ENCODE results near the gene EMC6.
"Not testable (repeated sequence)": the region's sequence is repeated elsewhere in the genome, so short reads cannot be mapped to it uniquely, and the experiment has no call there.

Gene EMC6

DNA sequence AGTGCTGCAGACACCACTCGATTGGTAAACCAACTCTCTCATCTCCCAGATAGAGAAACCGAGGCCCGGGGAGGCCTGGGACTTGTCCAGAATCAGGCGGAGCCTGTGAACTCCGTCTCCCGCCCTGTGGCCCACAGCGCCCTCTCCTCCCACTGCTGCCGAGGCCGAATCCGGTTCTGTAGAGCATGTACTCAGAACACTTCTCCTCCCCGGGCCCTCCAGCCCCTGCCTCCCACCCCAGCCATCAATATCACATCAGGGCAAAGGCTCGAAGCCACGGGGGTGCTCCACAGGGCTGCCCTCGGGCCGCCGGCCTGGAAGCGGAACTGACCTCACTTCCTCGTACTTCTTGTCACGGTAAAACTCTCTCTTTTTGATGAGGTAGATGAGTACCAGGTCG is 13.0 kb downstream of the EMC6 start:
- no peak for DNase-seq (ENCODE audit: low read depth)

DNA sequence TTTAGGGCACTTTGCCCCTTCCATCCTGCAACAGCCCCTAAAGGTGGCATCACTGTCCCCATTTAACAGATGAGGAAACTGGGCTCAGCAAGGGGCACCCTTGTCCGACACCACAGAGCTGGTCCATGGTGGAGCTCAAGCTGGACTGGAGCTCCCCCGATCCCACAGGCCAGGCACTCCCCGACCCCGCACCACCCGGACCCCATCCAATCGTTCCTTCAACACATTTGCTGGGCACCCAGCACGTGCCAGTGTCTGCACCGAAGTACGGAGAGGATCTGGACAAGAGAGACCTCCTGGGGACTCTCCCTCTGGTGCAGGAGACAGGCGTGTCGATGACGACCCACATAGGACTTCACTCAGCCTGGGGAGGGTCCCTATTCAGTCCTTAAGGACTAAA is 13.4 kb downstream of the EMC6 start:
- DNase-seq (ENCODE audit: low read depth) = no peak

DNA sequence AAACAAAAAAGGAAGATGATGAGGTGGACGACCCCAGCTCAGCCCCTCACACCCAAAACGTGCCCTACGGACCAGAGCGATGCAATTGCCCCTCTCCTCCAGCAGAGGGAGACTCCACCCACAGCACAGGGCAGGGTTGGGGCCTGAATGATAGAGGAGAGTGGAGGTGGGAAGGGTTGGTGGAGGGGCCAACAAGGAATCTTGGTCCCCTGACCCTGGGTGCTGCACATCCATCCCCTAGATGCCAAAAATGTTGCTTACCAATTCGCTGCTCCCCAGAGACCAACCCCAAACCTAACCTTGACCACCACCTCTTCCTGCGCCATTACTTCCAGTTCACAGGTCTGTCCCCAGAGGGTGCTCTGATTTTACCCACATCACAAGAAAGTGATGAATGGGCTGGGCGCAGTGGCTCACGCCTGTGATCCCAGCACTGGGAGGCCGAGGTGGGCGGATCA is 14.5 kb downstream of the EMC6 start:
- no peak for DNase-seq (ENCODE audit: low read depth)

DNA sequence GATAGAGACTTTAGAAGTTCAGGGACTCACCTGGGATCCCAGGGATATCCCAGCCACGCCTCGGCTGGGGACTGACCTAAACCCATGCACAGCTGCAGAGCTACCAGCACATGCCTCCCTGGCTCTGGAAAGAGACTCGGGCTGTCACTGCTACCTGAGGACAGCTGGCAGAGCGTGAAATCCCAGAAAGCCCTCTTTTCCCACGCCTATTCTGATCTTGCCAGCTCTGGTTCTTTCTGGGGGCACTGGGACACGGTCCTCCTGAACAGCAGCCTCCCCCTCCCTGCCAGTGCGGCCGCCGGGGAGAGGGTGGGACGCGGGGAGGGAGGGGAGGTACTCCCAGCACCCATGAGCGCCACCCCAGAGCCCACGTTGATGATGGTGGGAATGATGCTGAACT is 16.6 kb downstream of the EMC6 start:
- DNase-seq (ENCODE audit: low read depth) = no peak

DNA sequence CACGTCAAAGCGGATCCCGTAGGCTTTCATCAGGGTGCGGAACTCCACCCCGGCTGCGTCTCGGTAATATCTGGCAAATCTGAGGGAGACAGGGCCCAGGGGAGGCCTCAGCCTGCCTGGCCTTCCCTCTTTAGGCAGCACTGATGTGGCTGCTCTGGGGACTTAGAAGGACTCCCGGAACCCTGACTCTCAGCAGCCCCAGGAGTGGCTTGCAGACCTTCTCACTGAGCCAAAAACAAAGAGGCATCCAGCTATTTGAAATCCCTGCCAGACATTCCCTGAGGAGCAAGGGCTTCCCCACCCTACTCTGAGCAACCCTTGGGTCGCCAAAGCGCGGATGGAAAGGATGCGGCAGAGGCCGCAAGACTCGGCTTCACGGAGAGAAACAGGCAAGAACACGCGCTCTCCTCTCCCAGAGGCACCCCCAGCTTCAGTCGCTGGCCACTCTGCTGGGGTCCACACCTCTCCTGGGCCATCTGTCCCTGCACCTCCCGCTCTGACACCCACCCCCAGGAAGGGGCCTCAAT is 19.5 kb downstream of the EMC6 start:
- DNase-seq (ENCODE audit: low read depth) = no peak

DNA sequence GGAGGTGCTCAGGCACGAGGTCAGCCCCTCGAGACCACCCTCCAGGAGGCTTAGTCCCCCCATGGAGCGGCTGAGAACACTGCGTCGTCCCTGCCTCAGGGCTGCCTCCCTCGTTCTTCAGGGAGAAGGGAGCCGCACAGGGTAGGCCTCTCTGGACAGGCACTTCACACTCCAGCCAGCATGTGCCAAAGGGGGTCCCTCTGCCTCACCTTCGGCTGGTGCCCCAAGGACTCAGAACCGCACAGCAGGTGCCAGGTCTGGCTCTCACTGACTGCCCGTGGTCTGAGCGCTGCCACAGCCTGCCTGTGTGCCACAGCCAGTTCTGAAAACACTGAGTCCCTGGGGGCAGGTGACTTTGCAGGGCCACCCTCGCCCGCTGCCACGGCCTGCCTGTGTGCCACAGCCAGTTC is 20.2 kb downstream of the EMC6 start:
- DNase-seq (ENCODE audit: low read depth) = no peak

DNA sequence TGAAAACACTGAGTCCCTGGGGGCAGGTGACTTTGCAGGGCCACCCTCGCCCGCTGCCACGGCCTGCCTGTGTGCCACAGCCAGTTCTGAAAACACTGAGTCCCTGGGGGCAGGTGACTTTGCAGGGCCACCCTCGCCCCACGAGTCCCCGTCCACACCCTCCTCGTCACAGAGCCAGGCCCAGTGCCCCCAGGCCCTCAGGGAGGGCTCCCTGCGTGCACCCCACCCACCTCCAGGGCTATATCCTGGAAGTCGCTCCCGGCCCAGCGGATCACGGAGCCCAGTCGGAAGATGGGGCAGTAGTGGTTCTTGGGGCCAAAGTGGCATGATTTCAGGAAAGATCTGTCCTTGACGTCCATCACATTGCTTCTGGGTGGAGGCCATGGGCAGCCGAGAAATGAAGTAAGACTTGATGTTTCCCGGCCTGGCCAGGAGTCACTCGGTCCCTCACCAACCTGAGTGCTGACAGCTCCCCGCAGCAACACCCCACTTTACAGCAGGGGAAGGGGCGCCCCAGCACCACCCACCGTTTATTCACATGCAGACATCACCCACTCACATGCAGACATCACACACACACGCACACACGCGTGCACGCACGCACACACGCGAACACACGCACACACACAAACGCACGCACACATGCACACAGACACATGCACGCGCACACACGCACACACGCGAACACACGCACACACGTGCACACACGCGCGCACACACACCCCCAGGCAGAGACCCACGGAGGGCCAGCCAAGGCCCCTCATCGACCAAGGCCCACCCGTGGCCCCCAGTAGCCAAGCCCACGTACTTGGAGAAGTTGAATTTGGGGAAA is 20.9 kb downstream of the EMC6 start:
- DNase-seq (ENCODE audit: low read depth) = no peak

DNA sequence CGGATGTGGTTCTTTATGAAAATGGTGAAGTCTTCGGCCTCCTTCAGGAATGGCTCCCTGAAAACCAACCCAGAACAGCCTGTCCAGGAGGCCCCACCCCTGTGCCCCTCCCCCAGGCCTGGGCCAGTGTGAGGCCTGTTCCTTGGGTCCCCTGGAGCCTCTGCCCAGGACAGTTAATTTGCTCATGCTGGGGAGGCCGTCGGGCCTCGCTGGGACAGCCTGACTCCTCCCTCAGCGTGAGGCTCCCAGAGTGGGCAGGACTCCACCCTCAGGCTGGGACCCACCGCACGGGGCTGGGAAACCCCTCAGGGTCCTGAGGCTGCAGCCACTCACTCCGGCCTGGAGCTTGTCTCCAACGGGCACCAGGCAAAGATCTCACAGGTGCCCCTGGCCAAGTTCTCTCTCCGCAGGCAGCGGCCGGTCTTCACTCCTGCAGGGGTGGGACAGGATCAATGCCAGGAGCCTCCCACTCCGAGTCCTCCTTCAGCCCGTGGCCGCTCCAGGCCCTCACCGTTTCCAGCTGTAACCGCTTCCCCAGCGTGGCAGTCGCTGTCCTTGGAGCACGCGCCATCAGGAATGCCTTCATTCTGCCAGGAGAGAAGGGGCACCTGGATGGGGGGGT is 21.6 kb downstream of the EMC6 start:
- DNase-seq (ENCODE audit: low read depth) = no peak

DNA sequence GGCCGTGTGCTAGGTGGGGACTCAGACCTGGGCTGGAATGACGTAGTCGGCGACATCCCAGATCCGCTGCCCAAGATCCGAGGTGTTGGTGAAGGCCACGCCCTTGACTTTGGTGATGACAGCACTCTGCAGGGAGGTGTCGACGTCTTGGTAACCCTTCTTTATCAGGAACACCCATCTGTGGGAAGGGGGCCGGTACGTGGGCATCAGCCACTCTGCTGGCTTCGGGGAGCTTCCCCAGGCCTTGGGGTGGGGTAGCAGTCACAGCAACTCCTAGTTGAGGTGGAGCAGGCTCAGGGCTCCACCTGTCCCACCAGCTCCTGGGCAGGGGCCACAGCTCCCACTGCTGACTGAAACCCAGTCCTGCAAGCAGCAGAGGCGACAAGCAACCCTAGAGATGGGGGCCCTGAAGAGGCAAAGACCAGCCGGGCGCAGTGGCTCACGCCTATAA is 23.0 kb downstream of the EMC6 start:
- DNase-seq (ENCODE audit: low read depth) = no peak

DNA sequence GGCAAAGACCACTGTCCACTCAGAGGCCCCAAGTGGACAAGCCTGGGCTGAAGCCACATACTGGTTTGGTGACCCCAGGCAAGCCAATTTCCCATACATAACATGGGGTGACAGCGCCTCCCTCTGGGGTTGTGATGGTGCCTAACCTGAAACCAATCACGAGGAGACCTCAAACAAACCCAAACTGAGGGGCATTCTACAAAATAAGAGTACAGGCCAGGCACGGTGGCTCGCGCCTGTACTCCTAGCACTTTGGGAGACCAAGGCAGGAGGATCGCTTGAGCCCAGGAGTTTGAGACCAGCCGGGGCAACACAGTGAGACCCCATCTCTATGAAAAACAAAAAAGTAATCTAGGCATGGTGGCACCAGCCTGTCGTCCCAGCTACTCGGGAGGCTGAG is 23.7 kb downstream of the EMC6 start:
- DNase-seq (ENCODE audit: low read depth) = no peak

DNA sequence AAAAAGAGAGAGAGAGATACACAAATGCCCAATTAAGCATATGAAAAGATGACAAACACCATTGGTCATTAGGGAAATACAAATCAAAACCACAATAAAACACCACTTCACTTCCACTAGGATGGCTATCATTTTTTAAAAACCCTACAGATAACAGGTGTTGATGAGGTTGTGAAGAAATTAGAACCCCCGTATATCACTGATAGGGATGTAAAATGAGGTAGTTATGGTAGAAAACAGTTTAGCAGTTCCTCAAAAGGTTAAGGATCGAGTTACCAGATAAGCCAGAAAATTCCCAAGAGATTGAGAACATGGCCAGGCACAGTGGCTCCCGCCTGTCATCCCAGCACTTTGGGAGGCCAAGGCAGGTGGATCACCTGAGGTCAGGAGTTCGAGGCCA is 24.5 kb downstream of the EMC6 start:
- no peak for DNase-seq (ENCODE audit: low read depth)

DNA sequence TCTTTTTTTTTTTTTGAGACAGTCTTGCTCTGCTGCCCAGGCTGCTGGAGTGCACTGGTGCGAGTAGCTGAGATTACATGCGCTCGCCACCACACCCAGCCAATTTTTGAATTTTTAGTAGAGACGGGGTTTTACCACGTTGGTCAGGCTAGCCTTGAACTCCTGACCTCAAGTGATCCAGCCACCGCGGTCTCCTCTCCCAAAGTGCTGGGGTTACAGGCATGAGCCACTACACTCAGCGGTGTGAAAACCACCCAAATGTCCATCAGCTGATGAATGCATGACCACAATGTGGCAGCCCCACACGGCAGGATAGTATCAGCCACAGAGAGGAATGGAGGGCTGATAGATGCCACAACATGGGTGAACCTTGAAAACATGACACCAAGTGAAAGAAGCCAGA is 25.2 kb downstream of the EMC6 start:
- no peak for DNase-seq (ENCODE audit: low read depth)

DNA sequence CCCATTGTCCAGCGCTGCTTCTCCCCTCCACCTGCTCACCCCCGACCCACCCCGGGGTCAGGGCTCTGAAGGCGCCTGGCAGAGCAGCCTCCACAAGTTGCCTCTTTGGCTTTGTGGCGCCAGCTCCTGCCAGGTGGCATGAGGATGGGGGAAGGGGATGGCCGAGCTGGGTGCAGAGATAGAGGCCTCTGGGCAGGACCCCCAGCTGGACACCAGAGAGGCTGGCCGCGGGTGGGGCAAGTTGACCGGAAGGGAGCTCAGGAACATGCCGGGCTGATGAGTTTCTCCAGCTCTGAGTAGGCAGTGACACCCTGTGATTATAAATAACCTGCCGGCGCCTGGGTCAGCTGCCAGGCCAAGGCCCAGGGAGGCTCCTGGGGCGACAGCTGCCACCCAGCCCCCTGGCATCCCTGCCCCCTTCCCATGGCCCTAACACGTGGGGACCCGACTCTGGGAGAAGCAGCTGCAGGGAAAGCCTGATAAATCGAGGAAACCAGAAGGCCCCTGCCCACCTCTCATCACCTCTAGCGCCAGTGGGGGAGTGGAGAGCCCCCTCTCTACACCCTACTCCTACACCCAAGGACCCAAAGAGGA is 26.6 kb downstream of the EMC6 start:
- DNase-seq (ENCODE audit: low read depth) = no peak

DNA sequence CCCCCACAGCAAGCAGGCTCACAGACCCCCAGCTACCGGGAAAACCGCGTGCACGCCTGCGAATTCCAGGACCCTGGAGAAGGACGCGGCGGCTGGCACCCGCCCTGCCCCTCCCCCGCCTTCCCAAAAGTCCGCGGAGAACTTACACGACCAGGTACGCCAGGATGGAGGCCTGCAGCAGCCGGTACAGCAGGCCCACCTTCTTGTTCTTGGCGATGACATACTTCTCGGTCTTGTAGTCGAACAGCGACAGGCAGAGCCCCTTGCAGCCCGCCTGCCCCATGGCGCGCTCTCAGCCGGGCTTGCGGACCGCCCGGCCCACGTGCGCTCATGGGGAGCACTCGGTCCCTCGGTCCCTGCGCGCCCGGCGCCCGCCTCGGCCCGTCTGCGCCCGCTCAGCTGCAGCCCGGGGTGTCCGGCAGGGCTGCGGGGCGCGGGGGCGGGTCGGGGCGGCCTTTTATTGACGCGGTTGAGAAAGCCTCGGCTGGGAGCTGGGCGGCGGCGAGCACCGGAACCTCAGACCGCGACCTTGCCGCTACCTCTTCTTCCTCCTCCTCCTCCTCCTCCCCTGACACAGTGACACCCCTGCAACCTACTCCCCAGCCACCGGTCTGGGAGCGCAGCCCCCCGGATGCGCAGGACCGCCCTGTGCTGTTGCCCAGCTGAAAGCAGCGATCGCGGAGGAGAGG is 27.3 kb downstream of the EMC6 start, which contains the start of gene P2RX5:
TSS of gene P2RX5 (minus strand) at position 433 of the 689 bp plus-strand sequence. CDS start at position 283, 150 bp downstream.
- DNase-seq (ENCODE audit: low read depth) = no peak

DNA sequence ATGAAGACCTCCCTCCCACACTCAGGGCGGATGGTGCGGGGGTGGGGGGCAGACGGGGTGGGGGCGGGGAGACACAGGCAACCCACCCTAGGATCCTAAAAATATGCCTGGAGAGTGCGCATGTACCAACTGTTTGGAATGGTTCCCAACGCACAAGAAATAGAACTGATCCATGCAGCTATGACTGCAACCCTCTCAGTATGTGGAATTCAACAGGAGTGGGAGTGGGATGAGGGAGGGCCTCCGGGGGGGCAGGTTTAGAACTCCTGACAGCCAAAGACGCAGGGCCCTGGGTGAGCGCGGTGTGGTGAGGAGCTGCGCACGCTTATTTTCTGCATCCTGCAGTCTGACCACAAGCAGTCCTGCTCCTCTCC is 28.5 kb downstream of the EMC6 start:
- DNase-seq (ENCODE audit: low read depth) = no peak

DNA sequence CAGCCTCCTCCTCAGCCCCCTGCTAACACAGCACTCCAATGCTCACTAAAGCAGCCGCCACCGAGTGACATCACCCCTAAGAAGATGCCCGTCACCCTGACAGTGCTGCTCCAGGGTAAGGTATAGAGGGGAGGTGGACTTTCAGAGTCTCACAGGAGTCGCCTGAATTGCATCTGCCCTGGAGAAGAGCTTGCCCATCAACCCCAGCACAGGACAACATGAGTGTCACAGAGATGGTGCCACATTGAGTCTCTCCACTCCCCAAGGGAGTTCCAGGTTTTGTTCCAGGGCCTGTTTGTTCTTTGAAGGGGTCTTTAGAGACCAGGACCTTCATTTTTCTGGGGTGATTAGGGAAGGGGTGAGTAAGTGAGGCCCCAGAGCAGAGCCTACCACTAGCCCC is 29.5 kb downstream of the EMC6 start:
- no peak for DNase-seq (ENCODE audit: low read depth)

DNA sequence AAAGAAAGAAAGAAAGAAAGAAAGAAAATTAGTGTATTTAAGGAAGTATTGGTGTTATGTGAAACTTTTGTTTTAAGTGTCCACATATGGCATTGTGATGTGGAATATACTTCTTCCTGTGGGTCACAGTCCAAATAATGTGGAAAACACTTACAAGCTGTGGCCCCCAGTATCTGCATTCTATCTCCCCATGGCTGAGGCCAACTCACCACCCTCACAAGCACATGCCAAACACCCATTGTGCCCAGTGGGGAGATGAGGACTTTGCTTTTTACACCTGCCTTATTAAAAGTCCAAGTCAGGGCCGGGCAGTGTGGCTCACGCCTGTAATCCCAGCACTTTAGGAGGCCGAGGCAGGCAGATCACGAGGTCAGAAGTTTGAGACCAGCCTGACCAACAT is 31.3 kb downstream of the EMC6 start:
- DNase-seq (ENCODE audit: low read depth) = no peak

DNA sequence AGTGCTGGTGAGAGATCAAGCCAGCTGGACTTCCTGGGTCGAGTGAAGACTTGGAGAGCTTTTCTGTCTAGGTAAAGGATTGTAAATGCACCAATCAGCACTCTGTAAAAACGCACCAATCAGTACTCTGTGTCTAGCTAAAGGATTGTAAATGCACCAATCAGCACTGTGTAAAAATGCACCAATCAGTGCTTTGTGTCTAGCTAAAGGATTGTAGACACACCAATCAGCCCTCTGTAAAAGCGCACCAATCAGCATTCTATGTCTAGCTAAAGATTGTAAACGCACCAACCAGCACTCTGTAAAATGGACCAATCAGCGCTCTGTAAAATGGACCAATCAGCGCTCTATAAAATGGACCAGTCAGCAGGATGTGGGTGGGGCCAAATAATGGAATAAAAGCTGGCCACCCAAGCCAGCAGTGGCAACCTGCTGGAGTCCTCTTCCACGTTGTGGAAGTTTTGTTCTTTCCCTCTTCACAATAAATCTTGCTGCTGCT is 33.5 kb downstream of the EMC6 start:
- DNase-seq (ENCODE audit: low read depth) = not testable (repeated sequence)

DNA sequence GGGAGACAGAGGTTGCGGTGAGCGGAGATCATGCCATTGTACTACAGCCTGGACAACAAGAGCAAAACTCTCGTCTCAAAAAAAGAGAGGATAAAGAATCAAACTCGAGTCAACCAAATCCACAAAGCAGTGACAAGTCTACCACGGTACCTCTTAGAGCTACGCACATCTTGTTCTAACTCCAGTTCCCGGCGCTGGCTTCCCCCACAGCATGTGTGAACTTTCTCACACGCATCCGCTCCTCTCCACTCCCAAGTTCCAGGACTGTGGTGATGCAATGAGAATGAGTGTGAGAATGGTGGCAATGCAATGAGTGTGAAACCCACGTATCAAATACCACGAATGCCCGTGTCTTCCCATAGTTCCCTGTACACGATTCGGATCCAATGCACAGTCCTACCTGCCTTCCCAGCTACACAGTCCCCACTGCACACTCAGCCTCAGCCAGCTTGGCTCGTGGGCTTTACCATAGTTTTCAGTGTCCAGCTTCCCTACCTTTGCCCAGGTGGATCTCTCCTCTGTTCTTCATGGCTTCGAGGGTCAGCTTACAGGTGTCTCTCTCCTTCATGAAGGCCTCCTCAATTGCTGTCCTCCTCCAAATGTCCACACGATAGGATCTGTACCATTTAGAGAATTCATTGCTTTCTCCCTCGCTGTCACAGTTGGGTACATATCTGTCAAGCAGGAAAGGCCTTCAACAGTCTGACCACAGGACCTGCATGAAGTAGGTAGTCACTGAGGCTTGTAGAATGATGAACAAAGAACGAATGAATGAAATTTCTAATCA is 36.5 kb downstream of the EMC6 start:
- DNase-seq (ENCODE audit: low read depth) = no peak

DNA sequence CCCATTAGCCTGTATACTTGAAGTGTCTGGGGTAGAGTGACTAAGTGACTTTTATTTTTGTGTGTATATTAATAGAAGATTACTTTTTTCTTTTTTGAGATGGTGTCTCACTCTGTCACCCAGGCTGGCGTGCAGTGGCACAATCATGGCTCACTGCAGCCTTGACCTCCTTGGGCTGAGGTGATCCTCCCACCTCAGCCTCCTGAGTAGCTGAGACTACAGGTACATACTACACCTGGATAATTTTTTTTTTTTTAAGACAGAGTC is 37.0 kb downstream of the EMC6 start:
- DNase-seq (ENCODE audit: low read depth) = not testable (repeated sequence)

DNA sequence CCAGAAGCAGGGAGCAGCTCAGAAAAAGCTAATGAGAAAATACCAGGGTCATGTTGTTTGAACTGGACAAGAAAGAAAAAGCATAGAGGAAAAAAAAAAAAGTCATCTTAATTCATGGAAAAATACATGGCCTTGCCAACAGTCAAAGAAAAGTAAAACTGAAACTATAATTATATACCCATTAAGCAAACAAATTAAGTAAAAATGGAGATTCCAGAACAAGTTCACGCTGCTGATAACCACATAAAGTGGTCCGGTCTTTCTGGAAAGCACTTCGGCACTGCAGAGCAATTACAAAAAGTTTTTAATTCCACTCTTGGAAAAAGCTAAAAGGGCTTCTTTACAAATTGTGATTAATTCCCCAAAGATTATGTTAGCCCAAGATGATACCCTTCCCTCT is 39.8 kb downstream of the EMC6 start:
- no peak for DNase-seq (ENCODE audit: low read depth)

DNA sequence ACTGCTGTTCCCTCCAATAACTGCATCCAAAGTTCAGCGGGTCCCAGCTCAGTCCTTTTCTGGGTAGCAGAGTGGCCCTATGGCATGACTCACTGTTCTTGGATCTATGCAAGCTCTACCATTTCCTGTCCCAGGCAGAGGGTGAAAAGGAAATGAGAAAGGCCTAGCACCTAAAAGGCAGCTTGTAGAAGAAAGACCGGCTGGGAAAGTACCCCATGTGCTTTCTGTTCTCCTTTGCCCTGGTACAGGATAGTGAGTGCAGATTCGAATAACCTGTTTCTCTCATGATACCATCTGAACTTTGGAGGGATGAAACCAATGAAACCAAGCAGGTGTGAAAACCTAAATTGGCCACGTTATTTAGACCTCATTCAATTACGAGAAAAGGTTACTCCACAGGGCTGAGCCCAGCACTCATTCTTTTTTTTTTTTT is 42.4 kb downstream of the EMC6 start:
- DNase-seq (ENCODE audit: low read depth) = no peak
